Measurements from ENCODE around the gene RDH11.
"Not testable (repeated sequence)": the region's sequence is repeated elsewhere in the genome, so short reads cannot be mapped to it uniquely, and the experiment has no call there.

The RDH11 gene

DNA sequence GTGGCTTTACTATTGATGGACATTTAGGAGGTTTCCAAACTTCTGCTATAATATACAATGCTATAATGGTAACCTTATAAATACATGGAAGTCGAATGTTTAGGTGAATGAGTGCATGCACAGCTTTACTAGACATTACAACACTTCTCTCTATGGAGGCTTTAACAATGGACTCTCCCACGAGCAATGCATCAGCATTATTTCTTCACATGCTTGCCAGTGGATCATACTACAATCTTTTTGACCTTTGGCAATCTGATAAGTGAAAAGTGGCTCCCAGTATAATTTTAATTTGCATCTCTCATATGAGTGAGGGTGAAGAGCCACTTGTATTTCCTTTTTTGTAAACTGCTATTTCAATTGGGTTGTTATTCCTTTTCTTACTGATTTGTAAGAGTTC, 24.3 kb upstream of the RDH11 start:
- DNase-seq (ENCODE audit: low read depth in 1 of 2, low spot score in 1 of 2), result no peak
- no peak overlapping the region for H3K27ac ChIP-seq (replicated peaks)
- no peak overlapping the region for H3K4me3 ChIP-seq (replicated peaks; ENCODE audit: insufficient read depth, low read length)
- TF ChIP-seq, protein P1, sequence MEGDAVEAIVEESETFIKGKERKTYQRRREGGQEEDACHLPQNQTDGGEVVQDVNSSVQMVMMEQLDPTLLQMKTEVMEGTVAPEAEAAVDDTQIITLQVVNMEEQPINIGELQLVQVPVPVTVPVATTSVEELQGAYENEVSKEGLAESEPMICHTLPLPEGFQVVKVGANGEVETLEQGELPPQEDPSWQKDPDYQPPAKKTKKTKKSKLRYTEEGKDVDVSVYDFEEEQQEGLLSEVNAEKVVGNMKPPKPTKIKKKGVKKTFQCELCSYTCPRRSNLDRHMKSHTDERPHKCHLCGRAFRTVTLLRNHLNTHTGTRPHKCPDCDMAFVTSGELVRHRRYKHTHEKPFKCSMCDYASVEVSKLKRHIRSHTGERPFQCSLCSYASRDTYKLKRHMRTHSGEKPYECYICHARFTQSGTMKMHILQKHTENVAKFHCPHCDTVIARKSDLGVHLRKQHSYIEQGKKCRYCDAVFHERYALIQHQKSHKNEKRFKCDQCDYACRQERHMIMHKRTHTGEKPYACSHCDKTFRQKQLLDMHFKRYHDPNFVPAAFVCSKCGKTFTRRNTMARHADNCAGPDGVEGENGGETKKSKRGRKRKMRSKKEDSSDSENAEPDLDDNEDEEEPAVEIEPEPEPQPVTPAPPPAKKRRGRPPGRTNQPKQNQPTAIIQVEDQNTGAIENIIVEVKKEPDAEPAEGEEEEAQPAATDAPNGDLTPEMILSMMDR (IDR thresholded peaks at IDR 0.05; ENCODE audit: insufficient read depth, low read length), result no peak
- TF ChIP-seq SPI1 (IDR thresholded peaks at IDR 0.05; ENCODE audit: borderline replicate concordance, low read depth), result no peak
- TF ChIP-seq POLR2AphosphoS5 (IDR thresholded peaks at IDR 0.05; ENCODE audit: low read depth), result no peak
- TF ChIP-seq, protein P2, sequence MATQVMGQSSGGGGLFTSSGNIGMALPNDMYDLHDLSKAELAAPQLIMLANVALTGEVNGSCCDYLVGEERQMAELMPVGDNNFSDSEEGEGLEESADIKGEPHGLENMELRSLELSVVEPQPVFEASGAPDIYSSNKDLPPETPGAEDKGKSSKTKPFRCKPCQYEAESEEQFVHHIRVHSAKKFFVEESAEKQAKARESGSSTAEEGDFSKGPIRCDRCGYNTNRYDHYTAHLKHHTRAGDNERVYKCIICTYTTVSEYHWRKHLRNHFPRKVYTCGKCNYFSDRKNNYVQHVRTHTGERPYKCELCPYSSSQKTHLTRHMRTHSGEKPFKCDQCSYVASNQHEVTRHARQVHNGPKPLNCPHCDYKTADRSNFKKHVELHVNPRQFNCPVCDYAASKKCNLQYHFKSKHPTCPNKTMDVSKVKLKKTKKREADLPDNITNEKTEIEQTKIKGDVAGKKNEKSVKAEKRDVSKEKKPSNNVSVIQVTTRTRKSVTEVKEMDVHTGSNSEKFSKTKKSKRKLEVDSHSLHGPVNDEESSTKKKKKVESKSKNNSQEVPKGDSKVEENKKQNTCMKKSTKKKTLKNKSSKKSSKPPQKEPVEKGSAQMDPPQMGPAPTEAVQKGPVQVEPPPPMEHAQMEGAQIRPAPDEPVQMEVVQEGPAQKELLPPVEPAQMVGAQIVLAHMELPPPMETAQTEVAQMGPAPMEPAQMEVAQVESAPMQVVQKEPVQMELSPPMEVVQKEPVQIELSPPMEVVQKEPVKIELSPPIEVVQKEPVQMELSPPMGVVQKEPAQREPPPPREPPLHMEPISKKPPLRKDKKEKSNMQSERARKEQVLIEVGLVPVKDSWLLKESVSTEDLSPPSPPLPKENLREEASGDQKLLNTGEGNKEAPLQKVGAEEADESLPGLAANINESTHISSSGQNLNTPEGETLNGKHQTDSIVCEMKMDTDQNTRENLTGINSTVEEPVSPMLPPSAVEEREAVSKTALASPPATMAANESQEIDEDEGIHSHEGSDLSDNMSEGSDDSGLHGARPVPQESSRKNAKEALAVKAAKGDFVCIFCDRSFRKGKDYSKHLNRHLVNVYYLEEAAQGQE (IDR thresholded peaks at IDR 0.05; ENCODE audit: insufficient replicate concordance, low read depth), result no peak
- TF ChIP-seq GABPA (IDR thresholded peaks at IDR 0.05; ENCODE audit: low read depth), result no peak
- no peaks in the 10 kb centered on the region for H3K27me3 ChIP-seq (ENCODE audit: insufficient read depth, poor library complexity, severe bottlenecking)

DNA sequence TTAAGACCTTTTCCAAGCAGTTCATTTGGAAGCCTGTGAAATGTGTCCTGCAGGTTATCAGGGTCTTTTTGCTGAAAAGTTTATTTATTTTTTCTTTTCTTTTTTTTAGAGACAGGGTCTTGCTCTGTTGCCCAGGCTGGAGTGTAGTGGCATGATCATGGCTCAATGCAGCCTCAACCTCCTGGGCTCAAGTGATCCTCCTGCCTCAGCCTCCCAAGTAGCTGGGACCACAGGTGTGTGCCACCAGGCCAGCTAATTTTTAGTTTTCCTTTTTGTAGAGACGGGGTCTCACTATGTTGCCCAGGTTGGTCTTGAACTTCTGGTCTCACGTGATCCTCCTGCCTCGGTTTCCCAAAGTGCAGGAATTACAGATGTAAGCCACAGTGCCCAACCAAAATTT, 23.8 kb upstream of the RDH11 start:
- H3K27me3 ChIP-seq (ENCODE audit: insufficient read depth, poor library complexity, severe bottlenecking); H3K4me3 ChIP-seq (replicated peaks; ENCODE audit: insufficient read depth, low read length); H3K27ac ChIP-seq (replicated peaks); DNase-seq (ENCODE audit: low read depth in 1 of 2, low spot score in 1 of 2): not testable (repeated sequence)

DNA sequence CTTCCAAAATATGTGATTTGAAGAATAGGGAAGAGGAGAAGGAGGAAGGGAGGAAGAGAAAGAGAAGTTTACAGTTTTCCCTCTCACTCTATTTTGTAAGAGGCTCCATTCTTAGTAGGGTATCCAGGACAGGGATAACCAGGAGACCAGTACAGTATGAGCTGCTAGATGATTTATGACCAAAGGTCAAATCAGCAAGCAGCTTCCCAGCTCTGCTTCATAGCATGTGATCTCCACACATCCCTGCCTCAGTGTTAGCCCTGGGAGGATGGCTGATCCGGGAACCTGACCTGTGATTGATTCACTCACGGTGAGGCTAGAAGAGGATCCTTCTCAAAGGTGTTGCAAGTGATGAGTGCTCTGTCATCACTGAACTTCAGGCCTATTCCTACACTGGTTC, 22.7 kb upstream of the RDH11 start:
- Histone ChIP-seq H3K27me3 (ENCODE audit: insufficient read depth, poor library complexity, severe bottlenecking) (no peaks in the 10 kb centered on the region), H3K27ac (replicated peaks) (no peak overlapping the region), H3K4me3 (replicated peaks; ENCODE audit: insufficient read depth, low read length) (no peak overlapping the region)
- TF ChIP-seq SPI1 (IDR thresholded peaks at IDR 0.05; ENCODE audit: borderline replicate concordance, low read depth) (no peak), GABPA (IDR thresholded peaks at IDR 0.05; ENCODE audit: low read depth) (no peak), POLR2AphosphoS5 (IDR thresholded peaks at IDR 0.05; ENCODE audit: low read depth) (no peak)
- TF ChIP-seq, protein P1 (IDR thresholded peaks at IDR 0.05; ENCODE audit: insufficient read depth, low read length), result no peak
- TF ChIP-seq, protein P2 (IDR thresholded peaks at IDR 0.05; ENCODE audit: insufficient replicate concordance, low read depth), result no peak
- no peak for DNase-seq (ENCODE audit: low read depth in 1 of 2, low spot score in 1 of 2)

DNA sequence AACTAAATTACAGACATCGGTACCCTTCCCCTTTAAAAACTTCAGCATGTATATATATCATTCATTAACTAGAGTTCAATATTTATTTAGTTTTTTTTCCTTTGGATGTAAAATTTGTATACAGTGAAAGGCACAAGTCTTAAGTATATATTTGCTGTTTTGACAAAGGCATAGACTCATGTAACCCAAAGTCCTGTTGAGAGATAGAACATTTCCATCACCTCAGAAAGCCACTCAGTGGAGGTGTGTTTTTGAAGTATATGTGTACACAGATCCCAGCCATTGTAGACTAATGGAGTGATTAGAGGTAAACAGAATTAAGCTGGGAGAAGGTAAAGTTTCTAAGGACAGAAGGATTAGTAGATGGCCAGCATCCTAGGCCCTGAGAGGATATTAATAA, 21.5 kb upstream of the RDH11 start:
- DNase-seq (ENCODE audit: low read depth in 1 of 2, low spot score in 1 of 2), result no peak
- TF ChIP-seq SPI1 (IDR thresholded peaks at IDR 0.05; ENCODE audit: borderline replicate concordance, low read depth) (no peak), POLR2AphosphoS5 (IDR thresholded peaks at IDR 0.05; ENCODE audit: low read depth) (no peak), GABPA (IDR thresholded peaks at IDR 0.05; ENCODE audit: low read depth) (no peak)
- TF ChIP-seq, protein P2 (IDR thresholded peaks at IDR 0.05; ENCODE audit: insufficient replicate concordance, low read depth), result no peak
- TF ChIP-seq, protein P1 (IDR thresholded peaks at IDR 0.05; ENCODE audit: insufficient read depth, low read length), result no peak
- Histone ChIP-seq H3K4me3 (replicated peaks; ENCODE audit: insufficient read depth, low read length) (no peak overlapping the region), H3K27ac (replicated peaks) (no peak overlapping the region), H3K27me3 (ENCODE audit: insufficient read depth, poor library complexity, severe bottlenecking) (no peaks in the 10 kb centered on the region)
